Breast epithelium (tissue), 4 donors: ENCODE results near the gene WFIKKN1. TPM values are rescaled to one million over a fixed set of nuclear protein-coding genes. Genes with fewer than 3 reads are reported as not detected.

ENCODE experiments used
- DNase-seq, 2 donors: peaks; one replicate each; pipeline ENCODE4 v3.0.0-alpha.2; 2019; ENCODE audit warnings: low spot score in 2 of 2
- H3K27ac ChIP-seq, 2 donors: fragments of 200-600 bp; sonication (generic) in 1 of 2; one replicate each; pipeline ENCODE4 v1.5.1; 2016 to 2019; ENCODE audit warnings: mild to moderate bottlenecking in 1 of 2
- H3K27me3 ChIP-seq, 2 donors: fragments of 200-600 bp; sonication (generic) in 1 of 2; one replicate each; pipeline versions ENCODE4 v1.5.1 to v1.6.0; 2017 to 2019; ENCODE audit warnings: control low read depth in 1 of 2, mild to moderate bottlenecking in 1 of 2
- H3K36me3 ChIP-seq: fragments of 200-600 bp; one replicate; pipeline ENCODE4 v1.5.1; 2019
- H3K4me1 ChIP-seq, 2 donors: fragments of 200-600 bp; sonication (generic); one replicate each; pipeline ENCODE4 v1.5.1; 2016 to 2019; ENCODE audit warnings: control low read depth in 1 of 2
- H3K4me3 ChIP-seq, 3 donors: fragments of 200-600 bp; sonication (generic); 1 replicate in 2 of 3; 2 replicates in 1 of 3; pipeline ENCODE4 v1.5.1; 2016 to 2019; ENCODE audit warnings: mild to moderate bottlenecking in 3 of 3, moderate library complexity in 2 of 3
- H3K9me3 ChIP-seq, 2 donors: fragments of 200-600 bp; sonication (generic) in 1 of 2; one replicate each; pipeline ENCODE4 v1.5.1; 2016 to 2019; ENCODE audit warnings: control low read depth in 1 of 2
- POLR2A ChIP-seq: fragments of 450-650 bp; IDR thresholded peaks from one replicate; pipeline ENCODE4 v1.6.1; 2016; ENCODE audit warnings: antibody characterized with exemption, mild to moderate bottlenecking, moderate library complexity
- POLR2AphosphoS5 ChIP-seq, 3 donors: sonication (generic); formaldehyde crosslinking; IDR thresholded peaks; one replicate each; pipeline ENCODE4 v1.6.1; 2017; ENCODE audit warnings: antibody characterized with exemption in 3 of 3
- intact Hi-C: fragments of 100-400 bp; cut with DNase I; formaldehyde crosslinking; loops from one replicate; pipeline ENCODE4 v1.15.1; 2023; ENCODE audit warnings: low total_unique reads
- total RNA-seq, 3 donors: library from RNA; depleted of rRNA; stranded (reverse); fragments of >200 nt; gene quantifications; one replicate each; pipeline ENCODE4 v1.1.0, GENCODE V29; 2016
- TF ChIP-seq, protein P1 (sequence below), 3 donors: fragments of 450-650 bp; IDR thresholded peaks; one replicate each; pipeline ENCODE4 v1.5.1; 2016 to 2017; ENCODE audit warnings: antibody characterized with exemption in 3 of 3, mild to moderate bottlenecking in 3 of 3, moderate library complexity in 3 of 3

WFIKKN1 gene
- total RNA-seq, 3 donors from 2014 or later = 0.66 to 0.73 TPM; not detected in 1

DNA sequence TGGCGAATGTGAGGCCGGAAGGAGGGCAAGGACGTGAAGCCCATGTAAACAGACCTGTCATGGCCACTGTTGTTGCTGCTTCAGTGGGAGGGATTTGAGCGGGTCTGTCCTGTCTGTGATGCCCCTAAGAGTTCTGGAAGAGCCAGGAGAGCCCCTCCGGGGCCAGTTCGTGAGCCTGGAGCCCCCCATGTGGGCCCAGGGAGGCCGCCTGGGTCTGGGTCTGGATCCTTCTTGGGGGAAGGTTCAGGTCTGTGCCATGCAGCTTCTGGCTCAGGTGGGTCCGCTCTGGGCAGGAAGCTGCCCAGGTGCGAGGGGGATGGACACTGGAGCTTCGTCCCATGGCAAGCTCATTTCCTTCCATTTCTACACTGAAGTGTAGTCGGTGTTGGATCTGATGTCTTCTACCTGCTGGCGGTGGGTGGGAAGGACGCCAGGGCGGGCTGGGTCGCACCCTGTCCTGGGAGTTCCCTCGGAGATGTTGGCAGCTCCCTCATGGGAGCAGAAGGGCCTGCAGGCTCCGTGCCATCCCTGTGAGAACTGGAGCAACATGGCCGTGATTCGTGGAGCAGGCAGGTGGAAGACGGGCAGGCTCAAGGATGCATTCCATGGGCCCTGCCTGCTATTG lies 11.2 kb upstream of the WFIKKN1 start:
- no peaks in the 10 kb centered on the region for H3K27me3 ChIP-seq
- no peaks in the 10 kb centered on the region for H3K9me3 ChIP-seq
- DNase-seq = no peak
- H3K4me3 ChIP-seq = no peak overlapping the region
- intact Hi-C loops = no loop called here
- H3K36me3 ChIP-seq = no peaks in the 10 kb centered on the region
- TF ChIP-seq, protein P1, sequence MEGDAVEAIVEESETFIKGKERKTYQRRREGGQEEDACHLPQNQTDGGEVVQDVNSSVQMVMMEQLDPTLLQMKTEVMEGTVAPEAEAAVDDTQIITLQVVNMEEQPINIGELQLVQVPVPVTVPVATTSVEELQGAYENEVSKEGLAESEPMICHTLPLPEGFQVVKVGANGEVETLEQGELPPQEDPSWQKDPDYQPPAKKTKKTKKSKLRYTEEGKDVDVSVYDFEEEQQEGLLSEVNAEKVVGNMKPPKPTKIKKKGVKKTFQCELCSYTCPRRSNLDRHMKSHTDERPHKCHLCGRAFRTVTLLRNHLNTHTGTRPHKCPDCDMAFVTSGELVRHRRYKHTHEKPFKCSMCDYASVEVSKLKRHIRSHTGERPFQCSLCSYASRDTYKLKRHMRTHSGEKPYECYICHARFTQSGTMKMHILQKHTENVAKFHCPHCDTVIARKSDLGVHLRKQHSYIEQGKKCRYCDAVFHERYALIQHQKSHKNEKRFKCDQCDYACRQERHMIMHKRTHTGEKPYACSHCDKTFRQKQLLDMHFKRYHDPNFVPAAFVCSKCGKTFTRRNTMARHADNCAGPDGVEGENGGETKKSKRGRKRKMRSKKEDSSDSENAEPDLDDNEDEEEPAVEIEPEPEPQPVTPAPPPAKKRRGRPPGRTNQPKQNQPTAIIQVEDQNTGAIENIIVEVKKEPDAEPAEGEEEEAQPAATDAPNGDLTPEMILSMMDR (IDR thresholded peaks at IDR 0.05) = no peak
- TF ChIP-seq POLR2AphosphoS5 (IDR thresholded peaks at IDR 0.05) (no peak), POLR2A (no peak)
- peaks cover 7 to 8% of the 10 kb centered on the region in 2 donors for H3K4me1 ChIP-seq
- no peak overlapping the region for H3K27ac ChIP-seq

DNA sequence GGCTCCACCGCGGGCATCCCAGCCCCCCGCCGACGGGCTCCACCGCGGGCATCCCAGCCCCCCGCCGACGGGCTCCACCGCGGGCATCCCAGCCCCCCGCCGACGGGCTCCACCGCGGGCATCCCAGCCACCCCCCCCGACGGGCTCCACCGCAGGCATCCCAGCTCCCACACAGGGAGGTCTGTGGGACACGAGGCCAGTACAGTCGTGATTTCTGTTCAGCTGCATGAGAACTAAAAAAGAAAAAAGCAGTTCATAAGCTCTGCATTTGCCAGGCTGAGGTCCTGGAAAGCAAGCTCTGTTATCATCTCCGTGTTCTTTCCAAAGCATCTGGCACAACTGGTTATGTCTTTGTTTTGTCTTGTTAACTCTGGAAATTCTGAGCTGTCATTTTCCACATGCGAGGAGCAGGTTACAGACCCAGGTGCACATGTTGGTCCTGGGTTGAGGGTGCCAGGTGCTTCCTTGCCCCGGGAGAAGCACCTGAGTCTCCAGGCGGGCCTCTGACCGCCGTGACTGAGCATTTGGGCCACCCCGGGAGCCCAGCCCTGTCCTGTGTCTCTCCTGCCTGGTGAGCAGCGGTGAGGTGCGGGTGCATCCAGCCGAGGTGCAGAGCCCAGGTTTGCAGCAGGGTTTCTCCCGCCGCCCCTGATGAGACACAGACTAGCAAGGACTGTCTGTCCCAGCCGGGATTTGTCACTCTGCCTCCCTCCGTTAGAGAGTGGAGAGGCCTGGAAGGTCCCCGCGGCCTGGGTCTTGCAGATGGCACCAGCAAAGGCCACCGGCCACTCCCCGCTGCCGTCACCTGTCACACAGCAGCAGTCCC lies 9.9 kb upstream of the WFIKKN1 start:
- H3K4me3 ChIP-seq = no peak overlapping the region
- DNase-seq = no peak
- H3K27ac ChIP-seq = no peak overlapping the region
- no peaks in the 10 kb centered on the region for H3K9me3 ChIP-seq
- no peaks in the 10 kb centered on the region for H3K36me3 ChIP-seq
- intact Hi-C loops = no loop called here
- TF ChIP-seq POLR2AphosphoS5 (IDR thresholded peaks at IDR 0.05) (no peak), POLR2A (no peak)
- TF ChIP-seq, protein P1 (IDR thresholded peaks at IDR 0.05) = no peak
- no peaks in the 10 kb centered on the region for H3K27me3 ChIP-seq
- peaks cover 7 to 8% of the 10 kb centered on the region in 2 donors for H3K4me1 ChIP-seq

DNA sequence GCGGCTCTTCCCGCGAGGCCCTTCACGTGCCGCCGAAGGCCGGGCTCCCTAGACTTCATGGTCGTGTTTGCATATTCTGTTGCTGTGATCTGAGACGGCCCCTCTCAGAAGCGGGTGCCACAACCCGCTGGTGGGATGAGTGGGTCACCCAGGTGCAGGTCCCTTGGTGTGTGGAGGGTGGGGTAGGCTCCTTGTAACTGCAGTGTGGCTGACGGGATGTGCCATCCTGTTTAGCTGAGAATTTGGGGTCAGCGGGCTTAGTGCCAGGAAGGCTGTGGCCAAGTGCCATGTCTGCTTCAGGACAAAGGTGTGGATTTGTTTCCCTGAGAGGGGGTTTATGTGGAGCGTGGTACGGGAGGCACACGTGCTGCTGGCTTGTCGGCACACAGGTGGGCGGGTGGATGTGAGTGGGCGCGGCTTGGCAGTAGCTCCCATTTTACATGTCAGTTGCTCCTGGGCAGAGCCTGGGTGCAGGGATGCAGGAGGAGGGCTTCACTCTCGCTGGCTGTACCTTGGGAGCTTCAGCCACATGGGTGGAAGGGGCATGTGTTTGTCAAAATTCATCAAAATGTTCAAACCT lies 9.2 kb upstream of the WFIKKN1 start:
- peaks cover 7 to 8% of the 10 kb centered on the region in 2 donors for H3K4me1 ChIP-seq
- DNase-seq = no peak
- intact Hi-C loops = no loop called here
- peak overlapping the region in 2 of 3 donors; percentile 39 to 57 for H3K4me3 ChIP-seq
- H3K27me3 ChIP-seq = no peaks in the 10 kb centered on the region
- peak overlapping the region; percentile 57 to 76 for H3K27ac ChIP-seq
- H3K36me3 ChIP-seq = no peaks in the 10 kb centered on the region
- TF ChIP-seq POLR2A (no peak), POLR2AphosphoS5 (IDR thresholded peaks at IDR 0.05) (no peak)
- TF ChIP-seq, protein P1 (IDR thresholded peaks at IDR 0.05) = no peak
- H3K9me3 ChIP-seq = no peaks in the 10 kb centered on the region

DNA sequence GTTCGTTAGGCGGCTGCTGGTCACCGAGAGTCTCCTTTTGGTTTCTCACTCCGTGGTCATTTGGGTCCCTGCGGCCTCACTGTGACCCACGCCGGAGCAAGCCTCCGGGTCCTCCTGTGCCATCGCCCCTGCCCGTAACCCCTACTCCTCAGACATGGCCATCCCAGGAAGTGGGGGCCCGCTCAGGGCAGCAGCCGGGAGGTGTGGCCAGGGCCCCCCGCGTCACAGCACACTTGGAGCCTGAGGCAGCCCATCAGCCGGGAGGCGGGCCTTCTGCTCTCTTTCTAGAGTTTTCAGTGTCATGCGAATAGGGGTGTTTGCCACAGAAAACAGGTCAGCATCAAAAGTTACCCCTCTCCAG lies 7.9 kb upstream of the WFIKKN1 start:
- H3K9me3 ChIP-seq = no peaks in the 10 kb centered on the region
- no peak for DNase-seq
- peaks cover 7 to 8% of the 10 kb centered on the region in 2 donors for H3K4me1 ChIP-seq
- TF ChIP-seq, protein P1 (IDR thresholded peaks at IDR 0.05) = no peak
- TF ChIP-seq POLR2A (no peak), POLR2AphosphoS5 (IDR thresholded peaks at IDR 0.05) (no peak)
- no peaks in the 10 kb centered on the region for H3K36me3 ChIP-seq
- peak overlapping the region in 1 of 2 donors; percentile 20 for H3K27ac ChIP-seq
- intact Hi-C loops = no loop called here
- no peaks in the 10 kb centered on the region for H3K27me3 ChIP-seq
- peak overlapping the region in 1 of 3 donors; percentile 57 for H3K4me3 ChIP-seq
